Measurements from ENCODE around the gene PDZD4. TPM values are rescaled to one million over a fixed set of nuclear protein-coding genes. Genes with fewer than 3 reads are reported as not detected.

The PDZD4 gene
- total RNA-seq, 2 experiments from 2014 or later, result not detected

DNA sequence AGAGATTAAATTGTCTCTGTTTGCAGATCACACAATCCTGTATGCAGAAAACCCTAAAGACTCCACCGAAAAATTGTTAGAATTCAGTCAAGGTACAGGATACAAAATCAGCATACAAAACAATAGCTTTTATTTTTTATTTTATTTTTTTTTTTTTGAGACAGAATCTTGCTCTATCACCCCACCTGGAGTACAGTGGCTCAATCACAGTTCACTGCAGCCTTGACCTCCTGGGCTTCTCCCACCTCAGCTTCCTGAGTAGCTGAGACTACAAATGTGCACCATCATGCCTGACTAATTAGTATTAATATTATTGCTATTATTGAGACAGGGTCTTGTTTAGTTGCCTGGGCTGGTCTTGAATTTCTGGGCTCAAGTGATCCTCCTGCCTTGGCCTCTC lies 75.2 kb downstream of the PDZD4 start:
- H2AFZ ChIP-seq (ENCODE audit: low read length), result no peak overlapping the region
- DNase-seq (ENCODE audit: low spot score), result no peak
- H3K4me1 ChIP-seq (ENCODE audit: insufficient read depth, low read length, poor library complexity, severe bottlenecking), result no peaks in the 10 kb centered on the region
- BruUV-seq (replicated peaks), result no TSS peak
- no peaks in the 10 kb centered on the region for H3K79me2 ChIP-seq (ENCODE audit: insufficient read depth, low read depth, low read length)
- H3K4me2 ChIP-seq (ENCODE audit: low read length), result no peak overlapping the region
- TF ChIP-seq, protein P1, sequence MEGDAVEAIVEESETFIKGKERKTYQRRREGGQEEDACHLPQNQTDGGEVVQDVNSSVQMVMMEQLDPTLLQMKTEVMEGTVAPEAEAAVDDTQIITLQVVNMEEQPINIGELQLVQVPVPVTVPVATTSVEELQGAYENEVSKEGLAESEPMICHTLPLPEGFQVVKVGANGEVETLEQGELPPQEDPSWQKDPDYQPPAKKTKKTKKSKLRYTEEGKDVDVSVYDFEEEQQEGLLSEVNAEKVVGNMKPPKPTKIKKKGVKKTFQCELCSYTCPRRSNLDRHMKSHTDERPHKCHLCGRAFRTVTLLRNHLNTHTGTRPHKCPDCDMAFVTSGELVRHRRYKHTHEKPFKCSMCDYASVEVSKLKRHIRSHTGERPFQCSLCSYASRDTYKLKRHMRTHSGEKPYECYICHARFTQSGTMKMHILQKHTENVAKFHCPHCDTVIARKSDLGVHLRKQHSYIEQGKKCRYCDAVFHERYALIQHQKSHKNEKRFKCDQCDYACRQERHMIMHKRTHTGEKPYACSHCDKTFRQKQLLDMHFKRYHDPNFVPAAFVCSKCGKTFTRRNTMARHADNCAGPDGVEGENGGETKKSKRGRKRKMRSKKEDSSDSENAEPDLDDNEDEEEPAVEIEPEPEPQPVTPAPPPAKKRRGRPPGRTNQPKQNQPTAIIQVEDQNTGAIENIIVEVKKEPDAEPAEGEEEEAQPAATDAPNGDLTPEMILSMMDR (conservative IDR thresholded peaks at IDR 0.05; ENCODE audit: low read length), result no peak
- TF ChIP-seq EZH2phosphoT487 (IDR thresholded peaks at IDR 0.05; ENCODE audit: borderline replicate concordance, low read depth, low read length), result no peak
- ChIA-PET CTCF (ENCODE audit: unreplicated experiment) (no interaction called here), POLR2A (interaction anchor here (0.7 kb wide), 1 partner anchor 412 kb away, joined by 3 read pairs; no protein-coding TSS in a partner anchor)
- no peak overlapping the region for H3K27ac ChIP-seq (ENCODE audit: low read depth, low read length, poor library complexity, severe bottlenecking)
- intact Hi-C loops (cut with micrococcal nuclease; ENCODE audit: unreplicated experiment), result no loop called here
- H3K9me3 ChIP-seq (ENCODE audit: low read length), result no peaks in the 10 kb centered on the region
- H3K36me3 ChIP-seq (ENCODE audit: insufficient read depth, low read length), result no peaks in the 10 kb centered on the region
- no peaks in the 10 kb centered on the region for H4K20me1 ChIP-seq (ENCODE audit: insufficient read depth, low read length)
- H3K4me3 ChIP-seq (ENCODE audit: low read depth, low read length, poor library complexity, severe bottlenecking), result no peak overlapping the region
- no peaks in the 10 kb centered on the region for H3K9me2 ChIP-seq (ENCODE audit: insufficient read depth, low read length)

Other genes starting within 250 kb of the PDZD4 start
- gene CCNQ, start 231.4 kb downstream of the PDZD4 start, total RNA-seq (2014; rRNA removed; shearing (Covaris generic)), result 20.6 and 29.7 TPM in 2 replicates
- gene CCNQ, start 231.4 kb downstream of the PDZD4 start, total RNA-seq (2022), result 12.0 and 13.9 TPM in 2 replicates
- gene DUSP9, start 183.3 kb downstream of the PDZD4 start, total RNA-seq (2014; rRNA removed; shearing (Covaris generic)), result not detected in 2 replicates
- gene DUSP9, start 183.3 kb downstream of the PDZD4 start, total RNA-seq (2022), result not detected in 2 replicates
- 0.19 and 1.1 TPM in 2 replicates for gene PNCK, start 156.7 kb downstream of the PDZD4 start, total RNA-seq (2014; rRNA removed; shearing (Covaris generic))
- not detected in 2 replicates for gene PNCK, start 156.7 kb downstream of the PDZD4 start, total RNA-seq (2022)
- gene SLC6A8, start 142.6 kb downstream of the PDZD4 start, total RNA-seq (2014; rRNA removed; shearing (Covaris generic)), result not detected in 2 replicates
- gene SLC6A8, start 142.6 kb downstream of the PDZD4 start, total RNA-seq (2022), result not detected in 2 replicates
- 43.0 and 47.0 TPM in 2 replicates for gene BCAP31, start 106.2 kb downstream of the PDZD4 start, total RNA-seq (2014; rRNA removed; shearing (Covaris generic))
- gene BCAP31, start 106.2 kb downstream of the PDZD4 start, total RNA-seq (2022), result 69.3 and 72.0 TPM in 2 replicates
- gene ABCD1, start 105.7 kb downstream of the PDZD4 start, total RNA-seq (2014; rRNA removed; shearing (Covaris generic)), result 2.7 and 6.9 TPM in 2 replicates
- gene ABCD1, start 105.7 kb downstream of the PDZD4 start, total RNA-seq (2022), result 8.8 TPM in 2 replicates
- gene PLXNB3, start 66.3 kb downstream of the PDZD4 start, total RNA-seq (2014; rRNA removed; shearing (Covaris generic)), result not detected in 2 replicates
- gene PLXNB3, start 66.3 kb downstream of the PDZD4 start, total RNA-seq (2022), result not detected in 2 replicates
- gene SRPK3, start 49.5 kb downstream of the PDZD4 start, total RNA-seq (2014; rRNA removed; shearing (Covaris generic)), result not detected in 2 replicates
- gene SRPK3, start 49.5 kb downstream of the PDZD4 start, total RNA-seq (2022), result not detected in 2 replicates
- gene IDH3G, start 36.2 kb downstream of the PDZD4 start, total RNA-seq (2014; rRNA removed; shearing (Covaris generic)), result 52.5 and 53.2 TPM in 2 replicates
- gene IDH3G, start 36.2 kb downstream of the PDZD4 start, total RNA-seq (2022), result 47.5 and 51.8 TPM in 2 replicates
- 121 and 165 TPM in 2 replicates for gene SSR4, start 35.9 kb downstream of the PDZD4 start, total RNA-seq (2014; rRNA removed; shearing (Covaris generic))
- 156 and 186 TPM in 2 replicates for gene SSR4, start 35.9 kb downstream of the PDZD4 start, total RNA-seq (2022)
- gene L1CAM, start 55.6 kb upstream of the PDZD4 start, total RNA-seq (2014; rRNA removed; shearing (Covaris generic)), result not detected in 2 replicates
- gene L1CAM, start 55.6 kb upstream of the PDZD4 start, total RNA-seq (2022), result not detected in 2 replicates
- 0.09 TPM in 1 of 2 replicates, not detected in the other for gene AVPR2, start 74.1 kb upstream of the PDZD4 start, total RNA-seq (2014; rRNA removed; shearing (Covaris generic))
- 0.46 TPM in 1 of 2 replicates, not detected in the other for gene AVPR2, start 74.1 kb upstream of the PDZD4 start, total RNA-seq (2022)
- gene ARHGAP4, start 95.7 kb upstream of the PDZD4 start, total RNA-seq (2014; rRNA removed; shearing (Covaris generic)), result 126 and 127 TPM in 2 replicates
- gene ARHGAP4, start 95.7 kb upstream of the PDZD4 start, total RNA-seq (2022), result 119 and 128 TPM in 2 replicates
- gene NAA10, start 104.5 kb upstream of the PDZD4 start, total RNA-seq (2014; rRNA removed; shearing (Covaris generic)), result 77.5 and 82.7 TPM in 2 replicates
- gene NAA10, start 104.5 kb upstream of the PDZD4 start, total RNA-seq (2022), result 90.5 and 105 TPM in 2 replicates
- 2.8 and 3.6 TPM in 2 replicates for gene RENBP, start 114.1 kb upstream of the PDZD4 start, total RNA-seq (2014; rRNA removed; shearing (Covaris generic))
- gene RENBP, start 114.1 kb upstream of the PDZD4 start, total RNA-seq (2022), result 6.2 and 6.8 TPM in 2 replicates
- gene HCFC1, start 141.3 kb upstream of the PDZD4 start, total RNA-seq (2014; rRNA removed; shearing (Covaris generic)), result 51.9 and 64.2 TPM in 2 replicates
- gene HCFC1, start 141.3 kb upstream of the PDZD4 start, total RNA-seq (2022), result 134 TPM in 2 replicates
- 0.85 and 1.4 TPM in 2 replicates for gene TMEM187, start 142.2 kb upstream of the PDZD4 start, total RNA-seq (2014; rRNA removed; shearing (Covaris generic))
- 3.2 and 4.5 TPM in 2 replicates for gene TMEM187, start 142.2 kb upstream of the PDZD4 start, total RNA-seq (2022)
- 56.8 and 75.5 TPM in 2 replicates for gene IRAK1, start 189.4 kb upstream of the PDZD4 start, total RNA-seq (2014; rRNA removed; shearing (Covaris generic))
- 119 and 136 TPM in 2 replicates for gene IRAK1, start 189.4 kb upstream of the PDZD4 start, total RNA-seq (2022)

All from OCI-LY7 (cell line).